K562 (cell line): ENCODE data around the gene CLIC3. TPM values are rescaled to one million over a fixed set of nuclear protein-coding genes. Genes with fewer than 3 reads are reported as not detected.
A peak's percentile ranks its signal among the peaks of the same experiment; 100 is the strongest.

Experiments used
- ATAC-seq: fragments of 200-7000 bp; cut with Tn5 transposase; 3 replicates; pipeline ENCODE4 v1.9.1; 2020; ENCODE audit warnings: moderate library complexity
- BruUV-seq: library from RNA; stranded (reverse); fragments of 400-500 nt; replicated peaks from 2 replicates; lab custom pipeline; 2021; lab: Mats Ljungman, UMichigan
- CTCF ChIA-PET: fragments of 300-600 bp; formaldehyde crosslinking; extraction: SDS; loops from one replicate; lab custom pipeline; 2021; ENCODE audit warnings: low intra/inter-chr PET ratio; lab: Yijun Ruan, JAX
- POLR2A ChIA-PET: fragments of 300-600, 350-650 bp; sonication (Branson Sonifier 250); formaldehyde crosslinking; extraction: SDS; loops from one replicate; lab custom pipeline; 2021; ENCODE audit warnings: antibody characterized with exemption, inconsistent platforms; lab: Yijun Ruan, JAX
- DNase-seq, 4 experiments: peaks; one replicate each; pipeline versions ENCODE4 v3.0.0 to v3.0.0-alpha.2; 2011 to 2018; ENCODE audit warnings: low spot score in 3 of 4, mixed read lengths in 3 of 4; ENCODE audit errors: extremely low read depth in 1 of 4
- FAIRE-seq: peaks from 2 replicates; lab custom pipeline; 2011; peaks lifted over from hg19 to GRCh38; lab: Jason Lieb, UNC
- H2AFZ ChIP-seq: 2 replicates; pipeline ENCODE4 v1.6.0; 2011; ENCODE audit warnings: low read depth, low read length, control low read depth, inconsistent platforms
- H3K27ac ChIP-seq: fragments of 200-600 bp; 3 replicates; pipeline ENCODE4 v1.8.0; 2011; ENCODE audit warnings: low read depth, mild to moderate bottlenecking, control low read depth, inconsistent platforms, low read length, moderate library complexity, mixed read lengths; ENCODE audit errors: extremely low read depth
- H3K27me3 ChIP-seq, 2 experiments: fragments of 300-600 bp in 1 of 2; 2 replicates in 1 of 2; 3 replicates in 1 of 2; pipeline versions ENCODE4 v1.6.0 to v1.8.0; 2011; ENCODE audit warnings: inconsistent platforms in 2 of 2, low read length in 2 of 2, mild to moderate bottlenecking in 1 of 2, mixed read lengths in 1 of 2, moderate library complexity in 1 of 2; ENCODE audit not compliant: control insufficient read depth in 2 of 2, insufficient read depth in 2 of 2
- H3K36me3 ChIP-seq: fragments of 300-600 bp; 3 replicates; pipeline ENCODE4 v1.8.0; 2011; ENCODE audit warnings: mild to moderate bottlenecking, low read length, inconsistent platforms; ENCODE audit not compliant: control insufficient read depth, insufficient read depth
- H3K4me1 ChIP-seq, 2 experiments: fragments of 200-600 bp in 1 of 2; replicated peaks in 1 of 2; 2 replicates in 1 of 2; 3 replicates in 1 of 2; pipeline versions ENCODE4 v1.5.1 to v1.8.0; 2011; ENCODE audit warnings: inconsistent platforms in 2 of 2, low read length in 2 of 2, mild to moderate bottlenecking in 1 of 2, mixed read lengths in 1 of 2, moderate library complexity in 1 of 2; ENCODE audit not compliant: control insufficient read depth in 2 of 2, insufficient read depth in 2 of 2
- H3K4me2 ChIP-seq: 2 replicates; pipeline ENCODE4 v1.6.1; 2011; ENCODE audit warnings: low read length, control low read depth, inconsistent platforms, mixed read lengths; ENCODE audit not compliant: insufficient read depth
- H3K4me3 ChIP-seq: fragments of 200-600 bp; sonication (generic), shearing (Covaris generic); 2 replicates; pipeline ENCODE4 v1.5.1; 2016; ENCODE audit warnings: control low read depth, inconsistent platforms
- H3K79me2 ChIP-seq: fragments of 200-600 bp; 3 replicates; pipeline ENCODE4 v1.8.0; 2011; ENCODE audit warnings: low read length, inconsistent platforms; ENCODE audit not compliant: control insufficient read depth, insufficient read depth
- H3K9ac ChIP-seq, 2 experiments: 2 replicates each; pipeline versions ENCODE4 v1.6.0 to v1.6.1; 2011; ENCODE audit warnings: low read depth in 2 of 2, low read length in 2 of 2, control low read depth in 1 of 2, inconsistent platforms in 1 of 2, mild to moderate bottlenecking in 1 of 2, mixed read lengths in 1 of 2; ENCODE audit not compliant: insufficient read depth in 1 of 2
- H3K9me1 ChIP-seq: one replicate; pipeline ENCODE4 v1.6.0; 2011; ENCODE audit warnings: inconsistent platforms, mild to moderate bottlenecking, low read length, moderate library complexity; ENCODE audit not compliant: control insufficient read depth, insufficient read depth
- H3K9me3 ChIP-seq: replicated peaks from 2 replicates; pipeline ENCODE4 v1.5.1; 2011; ENCODE audit warnings: low read depth, low read length, inconsistent platforms; ENCODE audit not compliant: control insufficient read depth, insufficient read depth
- H4K20me1 ChIP-seq: replicated peaks from 2 replicates; pipeline ENCODE4 v1.6.1; 2011; ENCODE audit warnings: low read length, inconsistent platforms, mixed read lengths; ENCODE audit not compliant: control insufficient read depth, insufficient read depth
- ARID2 ChIP-seq: fragments of 450-650 bp; IDR thresholded peaks from 2 replicates; pipeline ENCODE4 v1.6.1; 2017; ENCODE audit warnings: antibody characterized with exemption, mild to moderate bottlenecking
- EGR1 ChIP-seq: fragments of 450-650 bp; conservative IDR thresholded peaks from 2 replicates; pipeline ENCODE4 v1.6.1; 2017; ENCODE audit warnings: mild to moderate bottlenecking
- HNRNPL ChIP-seq: fragments of 200-400 bp; formaldehyde crosslinking; IDR thresholded peaks from 2 replicates; pipeline ENCODE4 v1.6.1; 2017; ENCODE audit warnings: low read depth, mild to moderate bottlenecking, low read length
- MBD2 ChIP-seq: sonication (generic); IDR thresholded peaks from 2 replicates; pipeline ENCODE4 v1.6.1; 2016; ENCODE audit warnings: low read depth, borderline replicate concordance
- RBM25 ChIP-seq: fragments of 200-400 bp; formaldehyde crosslinking; IDR thresholded peaks from 2 replicates; pipeline ENCODE4 v1.6.1; 2018; ENCODE audit warnings: low read length, low read depth, moderate library complexity; ENCODE audit not compliant: severe bottlenecking
- ZBTB7A ChIP-seq: IDR thresholded peaks from 2 replicates; pipeline ENCODE4 v1.6.1; 2011; ENCODE audit warnings: low read depth, mild to moderate bottlenecking, low read length, moderate library complexity, borderline replicate concordance; ENCODE audit not compliant: control insufficient read depth
- ZNF740 ChIP-seq, 3 experiments: fragments of 200-800 bp in 1 of 3; sonication (Bioruptor generic) in 1 of 3; sonication (generic) in 1 of 3; formaldehyde crosslinking in 1 of 3; IDR thresholded peaks; 2 replicates each; pipeline versions ENCODE4 v1.6.1 to v1.8.0; 2016 to 2022; ENCODE audit warnings: mild to moderate bottlenecking in 2 of 3, missing compliant biosample characterization in 2 of 3, missing genetic modification characterization in 2 of 3, missing genetic modification reagents in 1 of 3
- ZNF766 ChIP-seq: fragments of 200-800 bp; sonication (Bioruptor generic); conservative IDR thresholded peaks from 2 replicates; pipeline ENCODE4 v1.6.1; 2016; ENCODE audit warnings: missing genetic modification characterization, missing compliant biosample characterization
- WGBS: fragments of 100-300 bp; shearing (Covaris generic); methylation state at CpG from one replicate; pipeline ENCODE4 v1.1.6; 2016; ENCODE audit warnings: low coverage, mixed read lengths; ENCODE audit not compliant: insufficient coverage; ENCODE audit errors: missing lambda C conversion rate; 5-methylcytosine and 5-hydroxymethylcytosine counted together
- in situ Hi-C: fragments of 300-500 bp; cut with MboI; formaldehyde crosslinking; loops from 4 replicates; pipeline ENCODE4 v1.15.0; 2018; ENCODE audit warnings: inconsistent platforms, mixed read lengths
- intact Hi-C: fragments of 100-400 bp; cut with micrococcal nuclease; formaldehyde crosslinking; loops from 2 replicates; pipeline ENCODE4 v1.14.2; 2022
- polyA plus RNA-seq, 8 experiments: library from polyadenylated mRNA; depleted of rRNA in 4 of 8; stranded (reverse) in 5 of 8; unstranded in 3 of 8; fragments of >200 nt; fragmentation: Nextera tagmentation in 2 of 8; fragmentation: Illumina TruSeq in 1 of 8; extraction: Ambion mirVana in 2 of 8; extraction: Trizol in 1 of 8; gene quantifications; 2 replicates each; pipeline versions ENCODE4 v1.2.1 to v1.2.3, GENCODE V29; 2011 to 2014; ENCODE audit warnings: inconsistent platforms in 1 of 8, missing spikeins in 1 of 8
- total RNA-seq, 7 experiments: library from RNA; depleted of rRNA in 6 of 7; stranded (reverse); fragments of >200 nt in 6 of 7; fragmentation: Illumina TruSeq in 2 of 7; extraction: Trizol in 2 of 7; gene quantifications; 2 replicates each; pipeline versions ENCODE4 v1.2.1 to v1.2.3, GENCODE V29; 2011 to 2021; ENCODE audit warnings: low replicate concordance in 1 of 7

Gene CLIC3
- total and polyA plus RNA-seq, 9 of the 15 experiments (the other 6 are each of a cell fraction or from before 2014, with no cell fraction given): 0.27 to 0.29 TPM; not detected in 7

DNA sequence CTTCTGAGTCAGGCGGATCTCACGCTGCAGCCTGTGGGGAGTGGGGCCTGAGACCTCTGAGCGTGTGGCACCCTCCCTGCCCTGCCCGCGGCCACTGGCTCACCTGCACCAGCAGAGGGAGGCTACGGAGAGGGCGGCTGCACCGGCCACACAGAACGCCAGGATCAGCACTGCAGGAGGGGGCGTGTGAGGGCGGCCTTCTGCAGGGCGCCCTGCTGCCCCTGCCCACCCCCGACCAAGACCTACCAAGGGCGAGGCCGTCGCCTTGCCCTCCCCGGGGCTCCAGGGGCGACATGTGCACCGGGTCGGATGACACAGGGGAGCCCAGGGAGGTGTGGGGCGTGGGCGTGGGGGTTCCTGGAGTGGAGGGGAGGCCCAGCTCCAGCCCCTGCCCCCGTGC, 44.2 kb upstream of the CLIC3 start:
- POLR2A ChIA-PET: interaction anchor here (0.6 kb wide), 1 partner anchor 46 kb away, joined by 3 read pairs; the partner anchor contains the start of gene MAN1B1
- no TSS peak for BruUV-seq
- H4K20me1 ChIP-seq: peaks cover 12% of the 10 kb centered on the region; the same call in 1 of the 2 replicates
- ATAC-seq (no peak; the same call in 2 of the 3 replicates), DNase-seq (peak in 1 of 4 experiments; percentile 25), FAIRE-seq (no peak)
- H3K27ac ChIP-seq: no peak overlapping the region
- 21% methylated on average over 20 of the region's 23 CpGs for WGBS
- peaks cover 7 to 45% of the 10 kb centered on the region in 2 experiments; a peak in 4 of 5 replicates for H3K27me3 ChIP-seq
- no peak overlapping the region for H3K4me3 ChIP-seq
- no peaks in the 10 kb centered on the region for H3K36me3 ChIP-seq
- TF ChIP-seq ARID2: no peak
- peak; percentile 72 for TF ChIP-seq EGR1
- peak; percentile 69; the same call in 1 of the 2 replicates for TF ChIP-seq HNRNPL
- H3K4me1 ChIP-seq: peaks cover 0 to 76% of the 10 kb centered on the region in 2 experiments; a peak in 4 of 5 replicates
- no peak overlapping the region for H3K4me2 ChIP-seq
- H2AFZ ChIP-seq: no peak overlapping the region
- in situ Hi-C loops: no loop called here
- no peaks in the 10 kb centered on the region for H3K9me3 ChIP-seq
- no peaks in the 10 kb centered on the region for H3K9me1 ChIP-seq
- intact Hi-C loops: no loop called here
- H3K79me2 ChIP-seq: no peaks in the 10 kb centered on the region
- CTCF ChIA-PET: no interaction called here
- H3K9ac ChIP-seq: peak overlapping the region in 1 of 2 experiments; percentile 35; a peak in 2 of 4 replicates

DNA sequence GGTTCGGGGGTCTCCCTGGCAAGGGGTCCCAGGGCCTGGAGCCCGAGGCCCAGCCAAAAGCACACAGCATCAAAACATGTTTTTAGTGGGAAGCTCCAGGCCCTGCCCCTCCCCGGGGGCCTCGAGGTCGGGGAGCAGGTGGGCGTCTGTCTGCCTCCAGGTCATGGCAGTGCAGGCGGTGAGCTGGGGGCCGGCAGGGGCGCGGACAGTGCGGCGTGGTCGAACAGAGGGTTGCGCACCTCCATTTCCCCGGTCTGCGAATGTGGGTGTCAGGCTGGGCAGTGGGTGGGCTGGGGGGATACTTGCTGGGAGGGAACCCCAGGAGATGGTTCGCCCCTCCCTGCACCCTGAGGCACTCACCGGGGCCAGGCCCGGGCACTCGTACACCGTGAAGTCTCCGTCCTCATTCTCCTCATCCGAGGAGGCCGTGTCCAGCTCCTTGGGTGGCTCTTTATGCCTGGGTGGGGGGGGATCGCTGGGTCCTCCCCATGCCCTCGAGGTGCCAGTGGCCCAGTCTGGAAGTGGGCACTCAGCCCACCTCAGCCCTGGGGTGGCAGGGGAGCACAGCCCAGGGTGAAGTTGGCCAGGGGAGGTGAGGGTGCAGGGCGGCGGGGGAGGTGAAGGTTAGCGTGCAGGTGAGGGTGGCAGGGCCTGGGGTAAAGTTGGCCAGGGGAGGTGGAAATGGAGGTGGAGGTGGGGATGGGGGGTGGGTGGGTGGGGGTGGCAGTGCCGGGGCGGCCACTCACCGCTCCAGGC, 43.4 kb upstream of the CLIC3 start:
- ATAC-seq: no peak
- 34% methylated on average over 16 of the region's 32 CpGs for WGBS
- CTCF ChIA-PET: no interaction called here
- POLR2A ChIA-PET: interaction anchor here (0.6 kb wide), 1 partner anchor 47 kb away, joined by 3 read pairs; the partner anchor contains the start of gene MAN1B1
- no peak for DNase-seq
- Histone ChIP-seq H4K20me1 (peaks cover 6% of the 10 kb centered on the region; the same call in 1 of the 2 replicates), H3K36me3 (no peaks in the 10 kb centered on the region), H3K27ac (no peak overlapping the region), H3K4me3 (no peak overlapping the region), H3K4me2 (no peak overlapping the region), H3K9me3 (no peaks in the 10 kb centered on the region), H3K9me1 (no peaks in the 10 kb centered on the region), H3K9ac (no peak overlapping the region), H3K27me3 (peaks cover 5 to 37% of the 10 kb centered on the region in 2 experiments; a peak in 4 of 5 replicates), H3K4me1 (peaks cover 0 to 77% of the 10 kb centered on the region in 2 experiments; a peak in 4 of 5 replicates), H2AFZ (no peak overlapping the region), H3K79me2 (no peaks in the 10 kb centered on the region)
- FAIRE-seq: no peak
- intact Hi-C loops (no loop called here), in situ Hi-C loops (loop anchor here (5.0 kb wide), 2 partner anchors 92 to 267 kb away; partner anchors contain the start of gene C8G)
- TF ChIP-seq ZNF740 (CRISPR knock-in tag; IDR thresholded peaks at IDR 0.05): peak; percentile 58
- no peak for TF ChIP-seq ZNF740 (tag; IDR thresholded peaks at IDR 0.05)
- no peak for TF ChIP-seq MBD2
- no peak for TF ChIP-seq ZNF766 (CRISPR knock-in tag)
- TF ChIP-seq RBM25: no peak
- 0 out of 2 replicates have a peak, but pooled peaks have one; percentile 3 for TF ChIP-seq ZBTB7A
- no TSS peak for BruUV-seq
